GM12872 (cell line): ENCODE data around the gene THAP12.

Experiments
- TF ChIP-seq, protein P1 (sequence below): IDR thresholded peaks from 3 replicates; pipeline ENCODE4 v1.5.1; 2011; ENCODE audit warnings: low read depth, mild to moderate bottlenecking, low read length, moderate library complexity; ENCODE audit not compliant: insufficient read depth

Gene THAP12

DNA sequence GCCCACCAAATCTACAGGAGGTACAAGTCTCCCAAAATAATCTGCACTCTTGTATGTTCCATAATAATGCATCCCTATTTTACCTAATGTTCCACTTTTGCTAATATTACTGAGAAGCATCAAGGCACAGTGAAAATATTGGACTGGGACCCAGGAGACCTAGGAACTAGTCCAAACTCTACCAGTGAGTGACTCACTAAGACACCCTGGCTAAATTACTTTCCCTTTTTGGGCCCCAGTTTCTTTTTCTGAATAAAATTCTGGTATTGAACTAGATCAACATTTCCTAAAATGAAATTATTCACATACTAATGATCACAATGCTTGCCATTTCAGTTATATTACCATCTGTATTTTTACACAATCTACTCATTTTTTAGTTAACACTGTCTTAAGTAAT lies 19.6 kb downstream of the THAP12 start:
- TF ChIP-seq, protein P1, sequence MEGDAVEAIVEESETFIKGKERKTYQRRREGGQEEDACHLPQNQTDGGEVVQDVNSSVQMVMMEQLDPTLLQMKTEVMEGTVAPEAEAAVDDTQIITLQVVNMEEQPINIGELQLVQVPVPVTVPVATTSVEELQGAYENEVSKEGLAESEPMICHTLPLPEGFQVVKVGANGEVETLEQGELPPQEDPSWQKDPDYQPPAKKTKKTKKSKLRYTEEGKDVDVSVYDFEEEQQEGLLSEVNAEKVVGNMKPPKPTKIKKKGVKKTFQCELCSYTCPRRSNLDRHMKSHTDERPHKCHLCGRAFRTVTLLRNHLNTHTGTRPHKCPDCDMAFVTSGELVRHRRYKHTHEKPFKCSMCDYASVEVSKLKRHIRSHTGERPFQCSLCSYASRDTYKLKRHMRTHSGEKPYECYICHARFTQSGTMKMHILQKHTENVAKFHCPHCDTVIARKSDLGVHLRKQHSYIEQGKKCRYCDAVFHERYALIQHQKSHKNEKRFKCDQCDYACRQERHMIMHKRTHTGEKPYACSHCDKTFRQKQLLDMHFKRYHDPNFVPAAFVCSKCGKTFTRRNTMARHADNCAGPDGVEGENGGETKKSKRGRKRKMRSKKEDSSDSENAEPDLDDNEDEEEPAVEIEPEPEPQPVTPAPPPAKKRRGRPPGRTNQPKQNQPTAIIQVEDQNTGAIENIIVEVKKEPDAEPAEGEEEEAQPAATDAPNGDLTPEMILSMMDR = no peak

DNA sequence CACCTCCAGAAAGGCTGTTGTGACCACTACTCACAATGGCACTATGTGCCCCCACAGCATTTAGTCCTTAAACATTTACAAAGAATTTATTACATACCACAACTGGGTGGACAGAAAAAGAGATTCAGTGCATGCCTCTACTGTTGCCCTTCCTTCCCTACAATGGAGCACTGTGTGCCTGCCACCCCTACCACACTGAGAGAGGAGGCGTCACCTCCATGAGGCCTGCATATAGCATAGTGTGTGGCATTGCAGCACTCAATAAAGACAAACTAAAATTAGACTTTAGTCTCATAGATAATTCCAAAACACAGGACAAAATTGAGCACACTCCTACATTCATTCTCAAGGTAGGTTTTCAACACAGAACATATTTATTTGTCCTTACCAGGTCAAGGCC lies 25.8 kb downstream of the THAP12 start:
- TF ChIP-seq, protein P1 = no peak

DNA sequence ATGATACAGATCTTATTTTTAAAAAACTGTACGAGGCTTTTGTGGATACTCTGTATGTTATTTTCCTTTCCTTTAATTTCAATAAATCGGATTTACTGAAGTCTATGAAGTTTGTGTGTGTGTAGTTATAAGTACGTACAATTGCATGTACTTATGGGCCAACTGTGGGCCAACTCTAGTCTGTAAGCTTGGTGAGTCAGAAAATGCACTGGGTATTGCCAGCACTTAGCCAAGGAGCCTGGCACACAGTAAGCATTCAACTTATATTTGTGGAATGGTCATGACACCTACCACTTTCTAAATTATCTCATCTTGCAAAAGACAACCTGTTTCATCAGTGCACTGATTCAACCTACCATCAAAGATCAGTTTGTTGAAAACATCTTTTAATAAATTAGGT lies 32.6 kb downstream of the THAP12 start:
- TF ChIP-seq, protein P1 = no peak

DNA sequence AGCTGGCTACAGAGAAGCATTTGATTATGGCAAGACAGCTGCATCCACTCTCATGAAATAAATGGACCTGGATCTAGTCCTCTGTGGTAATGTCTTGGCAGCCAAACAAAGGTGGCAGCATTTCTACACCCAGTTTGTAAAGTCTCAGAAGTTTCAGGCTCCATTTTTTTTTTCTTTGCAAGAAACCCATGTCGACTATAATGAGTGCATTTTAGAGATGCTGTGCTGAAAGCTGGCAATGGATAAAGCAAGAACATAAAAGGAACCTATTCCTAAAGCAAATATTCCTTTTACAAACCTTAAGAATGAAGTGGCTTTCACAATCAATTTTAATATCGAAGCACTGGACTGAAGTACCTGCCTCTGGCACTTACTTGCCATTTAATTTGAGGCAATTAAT lies 33.5 kb downstream of the THAP12 start:
- TF ChIP-seq, protein P1 = no peak

DNA sequence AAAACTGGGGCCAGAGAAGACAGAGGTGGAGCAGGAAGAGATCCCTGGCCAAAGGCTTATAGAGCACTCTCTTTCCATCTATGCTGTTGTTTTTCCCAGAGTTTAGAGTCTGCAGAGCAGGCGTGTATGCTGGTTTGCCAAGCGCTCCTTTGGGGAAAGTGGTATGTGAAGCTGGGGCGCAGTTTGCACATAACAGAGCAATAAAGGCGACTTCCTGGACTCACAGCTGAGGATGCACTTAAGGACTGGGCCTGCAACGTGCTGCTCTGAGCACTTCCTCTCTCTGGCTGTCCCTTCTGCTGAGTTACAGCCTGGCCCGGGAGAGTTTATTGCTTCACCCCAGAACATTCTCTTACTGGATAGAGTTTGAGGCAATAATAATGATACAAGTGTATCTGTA lies 41.7 kb downstream of the THAP12 start:
- TF ChIP-seq, protein P1 = no peak

DNA sequence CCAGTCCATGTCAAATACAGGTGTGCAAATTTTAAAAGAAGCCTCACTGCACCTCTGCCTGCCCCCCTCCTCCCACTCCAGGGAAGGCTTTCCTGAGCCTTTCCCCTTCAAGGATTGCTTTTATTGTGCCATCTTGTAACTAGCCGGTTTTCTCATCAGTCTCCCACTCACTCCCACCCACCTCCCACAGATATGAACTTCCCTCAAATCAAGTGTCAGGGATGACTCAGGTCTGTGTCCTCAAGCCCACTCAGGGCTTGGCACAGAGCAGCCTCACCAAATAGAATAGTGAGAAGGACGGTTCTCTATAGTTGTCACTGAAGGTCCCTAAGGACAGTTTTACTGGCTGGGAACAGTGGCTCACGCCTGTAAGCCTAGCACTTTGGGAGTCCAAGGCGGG lies 43.0 kb downstream of the THAP12 start:
- TF ChIP-seq, protein P1 = no peak

DNA sequence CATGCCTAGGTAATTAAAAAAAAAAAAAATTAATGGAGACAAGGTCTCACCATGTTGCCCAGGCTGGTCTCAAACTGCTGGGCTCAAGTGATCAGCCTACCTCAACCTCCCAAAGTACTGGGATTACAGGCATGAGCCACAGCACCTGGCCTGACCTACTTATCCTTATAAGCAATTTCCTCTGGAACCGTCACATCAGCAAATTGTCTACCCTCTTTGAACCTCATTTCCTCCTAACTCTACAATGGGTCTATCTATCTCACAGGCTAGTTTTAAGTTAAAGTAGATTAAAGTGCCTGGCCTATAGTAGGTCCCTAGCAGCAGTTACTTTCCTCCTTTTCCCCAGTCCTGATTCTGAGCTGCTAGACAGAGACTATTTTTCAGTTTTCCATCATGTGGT lies 43.5 kb downstream of the THAP12 start:
- TF ChIP-seq, protein P1 = no peak

DNA sequence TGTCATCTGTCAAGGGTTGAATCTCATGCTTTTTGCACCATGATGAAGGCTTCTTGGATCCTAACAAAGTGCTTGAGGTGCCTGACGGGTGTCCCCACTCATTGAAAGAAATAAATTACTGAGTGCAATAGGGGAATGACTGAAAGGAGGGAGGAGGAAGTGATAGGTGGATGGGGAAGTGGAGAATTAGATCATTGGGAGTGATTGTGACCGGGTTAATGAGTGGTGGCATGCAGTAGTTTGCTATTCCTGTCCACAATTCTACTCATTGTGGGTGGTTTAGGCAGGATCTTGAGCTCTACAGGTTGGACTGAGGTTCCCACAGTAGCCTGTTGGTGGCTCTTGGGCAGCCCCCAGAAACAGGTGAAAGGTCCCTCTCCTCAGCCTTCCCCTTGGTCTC lies 44.3 kb downstream of the THAP12 start:
- TF ChIP-seq, protein P1 = no peak
